Hypothalamus (tissue), 51 donors: ENCODE data around the gene CLDN5.

Experiments used
- DNase-seq, 51 donors: peaks; one replicate each; lab custom pipeline; 2025; lab: John Stamatoyannopoulos, UW

Gene CLDN5

GRCh38 chr22:19524170-19525115 is at the start of gene CLDN5:
TSS of gene CLDN5 (minus strand) at chr22:19524410. CDS start at chr22:19524255, 155 bp downstream.
- DNase-seq: peak in 9 of 51 donors; percentile 5 to 37 (median 19)

- no peak for DNase-seq
Measured at GRCh38 chr22:19571995-19572394, 47.8 kb upstream of the CLDN5 start.

- no peak for DNase-seq
Measured at GRCh38 chr22:19571207-19571795, 47.1 kb upstream of the CLDN5 start.

- no peak for DNase-seq
Measured at GRCh38 chr22:19569976-19570375, 45.8 kb upstream of the CLDN5 start.

- DNase-seq: no peak
Measured at GRCh38 chr22:19569276-19569640, 45.0 kb upstream of the CLDN5 start.

- no peak for DNase-seq
Measured at GRCh38 chr22:19568337-19569275, 44.4 kb upstream of the CLDN5 start.

GRCh38 chr22:19567157-19568009 is 43.2 kb upstream of the CLDN5 start:
- no peak for DNase-seq

- DNase-seq: no peak
Measured at GRCh38 chr22:19566279-19567156, 42.3 kb upstream of the CLDN5 start.

GRCh38 chr22:19565382-19566278 is 41.4 kb upstream of the CLDN5 start:
- no peak for DNase-seq

GRCh38 chr22:19559956-19560355 is 35.7 kb upstream of the CLDN5 start:
- DNase-seq: no peak

- no peak for DNase-seq
Measured at GRCh38 chr22:19559324-19559811, 35.2 kb upstream of the CLDN5 start.

GRCh38 chr22:19556963-19557545 is 32.8 kb upstream of the CLDN5 start:
- no peak for DNase-seq

GRCh38 chr22:19555651-19556050 is 31.4 kb upstream of the CLDN5 start:
- DNase-seq: no peak

- DNase-seq: no peak
Measured at GRCh38 chr22:19554834-19555404, 30.7 kb upstream of the CLDN5 start.

GRCh38 chr22:19553201-19553600 is 29.0 kb upstream of the CLDN5 start:
- no peak for DNase-seq

GRCh38 chr22:19550382-19550781 is 26.2 kb upstream of the CLDN5 start:
- DNase-seq: no peak

- DNase-seq: no peak
Measured at GRCh38 chr22:19549428-19549827, 25.2 kb upstream of the CLDN5 start.
